ENCODE results near the gene LYZL6.

Gene LYZL6

GRCh38 chr17:35927714-35928113 lies 15.8 kb downstream of the LYZL6 start:
- Histone ChIP-seq H3K36me3 (ENCODE audit: control insufficient read depth in 2 of 2, insufficient read depth in 2 of 2, low read length in 2 of 2) (no peaks in the 10 kb centered on the region), H3K27me3 (ENCODE audit: control insufficient read depth in 2 of 2, insufficient read depth in 2 of 2, low read length in 2 of 2) (no peaks in the 10 kb centered on the region), H3K4me1 (ENCODE audit: control insufficient read depth in 2 of 2, insufficient read depth in 2 of 2, low read length in 2 of 2) (peaks cover 7 to 10% of the 10 kb centered on the region in 2 donors), H3K4me3 (ENCODE audit: low read length in 2 of 2) (no peak overlapping the region), H3K27ac (ENCODE audit: low read depth in 2 of 2, low read length in 2 of 2) (no peak overlapping the region), H3K9ac (ENCODE audit: low read depth in 1 of 2, low read length in 2 of 2) (no peak overlapping the region), H3K9me3 (ENCODE audit: control insufficient read depth in 2 of 2, low read length in 2 of 2) (no peaks in the 10 kb centered on the region)

- Histone ChIP-seq H3K36me3 (ENCODE audit: control insufficient read depth in 2 of 2, insufficient read depth in 2 of 2, low read length in 2 of 2) (no peaks in the 10 kb centered on the region), H3K4me3 (ENCODE audit: low read length in 2 of 2) (no peak overlapping the region)
These were observed 19.9 kb downstream of the LYZL6 start for GRCh38 chr17:35923609-35924114.

GRCh38 chr17:35920229-35920628 lies 23.3 kb downstream of the LYZL6 start:
- Histone ChIP-seq H3K27ac (ENCODE audit: low read depth in 2 of 2, low read length in 2 of 2) (no peak overlapping the region), H3K4me1 (ENCODE audit: control insufficient read depth in 2 of 2, insufficient read depth in 2 of 2, low read length in 2 of 2) (no peaks in the 10 kb centered on the region), H3K9ac (ENCODE audit: low read depth in 1 of 2, low read length in 2 of 2) (no peak overlapping the region), H3K9me3 (ENCODE audit: control insufficient read depth in 2 of 2, low read length in 2 of 2) (no peaks in the 10 kb centered on the region), H3K27me3 (ENCODE audit: control insufficient read depth in 2 of 2, insufficient read depth in 2 of 2, low read length in 2 of 2) (no peaks in the 10 kb centered on the region), H3K4me3 (ENCODE audit: low read length in 2 of 2) (no peak overlapping the region), H3K36me3 (ENCODE audit: control insufficient read depth in 2 of 2, insufficient read depth in 2 of 2, low read length in 2 of 2) (no peaks in the 10 kb centered on the region)

More at GRCh38 chr17:35923609-35924114, 19.9 kb downstream of the LYZL6 start:
- no peaks in the 10 kb centered on the region for H3K9me3 ChIP-seq (ENCODE audit: control insufficient read depth in 2 of 2, low read length in 2 of 2)
- no peaks in the 10 kb centered on the region for H3K27me3 ChIP-seq (ENCODE audit: control insufficient read depth in 2 of 2, insufficient read depth in 2 of 2, low read length in 2 of 2)
- H3K9ac ChIP-seq (ENCODE audit: low read depth in 1 of 2, low read length in 2 of 2) = no peak overlapping the region
- no peaks in the 10 kb centered on the region for H3K4me1 ChIP-seq (ENCODE audit: control insufficient read depth in 2 of 2, insufficient read depth in 2 of 2, low read length in 2 of 2)
- H3K27ac ChIP-seq (ENCODE audit: low read depth in 2 of 2, low read length in 2 of 2) = no peak overlapping the region

- H3K9me3 ChIP-seq (ENCODE audit: control insufficient read depth in 2 of 2, low read length in 2 of 2) = no peaks in the 10 kb centered on the region
- no peak overlapping the region for H3K27ac ChIP-seq (ENCODE audit: low read depth in 2 of 2, low read length in 2 of 2)
- no peaks in the 10 kb centered on the region for H3K27me3 ChIP-seq (ENCODE audit: control insufficient read depth in 2 of 2, insufficient read depth in 2 of 2, low read length in 2 of 2)
- no peak overlapping the region for H3K4me3 ChIP-seq (ENCODE audit: low read length in 2 of 2)
- H3K36me3 ChIP-seq (ENCODE audit: control insufficient read depth in 2 of 2, insufficient read depth in 2 of 2, low read length in 2 of 2) = no peaks in the 10 kb centered on the region
- H3K4me1 ChIP-seq (ENCODE audit: control insufficient read depth in 2 of 2, insufficient read depth in 2 of 2, low read length in 2 of 2) = no peaks in the 10 kb centered on the region
- no peak overlapping the region for H3K9ac ChIP-seq (ENCODE audit: low read depth in 1 of 2, low read length in 2 of 2)
These were observed 24.8 kb downstream of the LYZL6 start for GRCh38 chr17:35918665-35919064.

- Histone ChIP-seq H3K4me3 (ENCODE audit: low read length in 2 of 2) (no peak overlapping the region), H3K36me3 (ENCODE audit: control insufficient read depth in 2 of 2, insufficient read depth in 2 of 2, low read length in 2 of 2) (no peaks in the 10 kb centered on the region), H3K4me1 (ENCODE audit: control insufficient read depth in 2 of 2, insufficient read depth in 2 of 2, low read length in 2 of 2) (no peaks in the 10 kb centered on the region), H3K27ac (ENCODE audit: low read depth in 2 of 2, low read length in 2 of 2) (no peak overlapping the region), H3K9ac (ENCODE audit: low read depth in 1 of 2, low read length in 2 of 2) (no peak overlapping the region), H3K27me3 (ENCODE audit: control insufficient read depth in 2 of 2, insufficient read depth in 2 of 2, low read length in 2 of 2) (no peaks in the 10 kb centered on the region), H3K9me3 (ENCODE audit: control insufficient read depth in 2 of 2, low read length in 2 of 2) (no peaks in the 10 kb centered on the region)
These were observed 25.8 kb downstream of the LYZL6 start for GRCh38 chr17:35917519-35918213.

GRCh38 chr17:35915153-35915964 lies 28.2 kb downstream of the LYZL6 start:
- Histone ChIP-seq H3K27ac (ENCODE audit: low read depth in 2 of 2, low read length in 2 of 2) (no peak overlapping the region), H3K36me3 (ENCODE audit: control insufficient read depth in 2 of 2, insufficient read depth in 2 of 2, low read length in 2 of 2) (no peaks in the 10 kb centered on the region), H3K4me3 (ENCODE audit: low read length in 2 of 2) (no peak overlapping the region), H3K27me3 (ENCODE audit: control insufficient read depth in 2 of 2, insufficient read depth in 2 of 2, low read length in 2 of 2) (no peaks in the 10 kb centered on the region), H3K9ac (ENCODE audit: low read depth in 1 of 2, low read length in 2 of 2) (no peak overlapping the region), H3K4me1 (ENCODE audit: control insufficient read depth in 2 of 2, insufficient read depth in 2 of 2, low read length in 2 of 2) (no peaks in the 10 kb centered on the region), H3K9me3 (ENCODE audit: control insufficient read depth in 2 of 2, low read length in 2 of 2) (no peaks in the 10 kb centered on the region)

GRCh38 chr17:35914354-35914753 lies 29.2 kb downstream of the LYZL6 start:
- no peaks in the 10 kb centered on the region for H3K9me3 ChIP-seq (ENCODE audit: control insufficient read depth in 2 of 2, low read length in 2 of 2)
- no peak overlapping the region for H3K27ac ChIP-seq (ENCODE audit: low read depth in 2 of 2, low read length in 2 of 2)
- H3K27me3 ChIP-seq (ENCODE audit: control insufficient read depth in 2 of 2, insufficient read depth in 2 of 2, low read length in 2 of 2) = no peaks in the 10 kb centered on the region
- no peaks in the 10 kb centered on the region for H3K4me1 ChIP-seq (ENCODE audit: control insufficient read depth in 2 of 2, insufficient read depth in 2 of 2, low read length in 2 of 2)
- no peak overlapping the region for H3K4me3 ChIP-seq (ENCODE audit: low read length in 2 of 2)
- no peaks in the 10 kb centered on the region for H3K36me3 ChIP-seq (ENCODE audit: control insufficient read depth in 2 of 2, insufficient read depth in 2 of 2, low read length in 2 of 2)
- H3K9ac ChIP-seq (ENCODE audit: low read depth in 1 of 2, low read length in 2 of 2) = no peak overlapping the region

GRCh38 chr17:35913609-35914008 lies 29.9 kb downstream of the LYZL6 start:
- Histone ChIP-seq H3K27me3 (ENCODE audit: control insufficient read depth in 2 of 2, insufficient read depth in 2 of 2, low read length in 2 of 2) (no peaks in the 10 kb centered on the region), H3K4me1 (ENCODE audit: control insufficient read depth in 2 of 2, insufficient read depth in 2 of 2, low read length in 2 of 2) (no peaks in the 10 kb centered on the region), H3K36me3 (ENCODE audit: control insufficient read depth in 2 of 2, insufficient read depth in 2 of 2, low read length in 2 of 2) (no peaks in the 10 kb centered on the region), H3K27ac (ENCODE audit: low read depth in 2 of 2, low read length in 2 of 2) (no peak overlapping the region), H3K9me3 (ENCODE audit: control insufficient read depth in 2 of 2, low read length in 2 of 2) (no peaks in the 10 kb centered on the region), H3K4me3 (ENCODE audit: low read length in 2 of 2) (no peak overlapping the region), H3K9ac (ENCODE audit: low read depth in 1 of 2, low read length in 2 of 2) (no peak overlapping the region)

GRCh38 chr17:35912942-35913341 lies 30.6 kb downstream of the LYZL6 start:
- Histone ChIP-seq H3K27ac (ENCODE audit: low read depth in 2 of 2, low read length in 2 of 2) (no peak overlapping the region), H3K9me3 (ENCODE audit: control insufficient read depth in 2 of 2, low read length in 2 of 2) (no peaks in the 10 kb centered on the region), H3K4me3 (ENCODE audit: low read length in 2 of 2) (no peak overlapping the region), H3K4me1 (ENCODE audit: control insufficient read depth in 2 of 2, insufficient read depth in 2 of 2, low read length in 2 of 2) (no peaks in the 10 kb centered on the region), H3K27me3 (ENCODE audit: control insufficient read depth in 2 of 2, insufficient read depth in 2 of 2, low read length in 2 of 2) (no peaks in the 10 kb centered on the region), H3K9ac (ENCODE audit: low read depth in 1 of 2, low read length in 2 of 2) (no peak overlapping the region), H3K36me3 (ENCODE audit: control insufficient read depth in 2 of 2, insufficient read depth in 2 of 2, low read length in 2 of 2) (no peaks in the 10 kb centered on the region)

GRCh38 chr17:35912339-35912912 lies 31.1 kb downstream of the LYZL6 start:
- H3K27ac ChIP-seq (ENCODE audit: low read depth in 2 of 2, low read length in 2 of 2) = no peak overlapping the region
- no peaks in the 10 kb centered on the region for H3K36me3 ChIP-seq (ENCODE audit: control insufficient read depth in 2 of 2, insufficient read depth in 2 of 2, low read length in 2 of 2)
- no peaks in the 10 kb centered on the region for H3K9me3 ChIP-seq (ENCODE audit: control insufficient read depth in 2 of 2, low read length in 2 of 2)
- no peaks in the 10 kb centered on the region for H3K27me3 ChIP-seq (ENCODE audit: control insufficient read depth in 2 of 2, insufficient read depth in 2 of 2, low read length in 2 of 2)
- H3K4me3 ChIP-seq (ENCODE audit: low read length in 2 of 2) = no peak overlapping the region
- H3K4me1 ChIP-seq (ENCODE audit: control insufficient read depth in 2 of 2, insufficient read depth in 2 of 2, low read length in 2 of 2) = no peaks in the 10 kb centered on the region
- H3K9ac ChIP-seq (ENCODE audit: low read depth in 1 of 2, low read length in 2 of 2) = no peak overlapping the region
